Esophagus muscularis mucosa (tissue), 2 donors: ENCODE data around the gene TRIM52.

Source experiments
- POLR2A ChIP-seq: fragments of 450-650 bp; IDR thresholded peaks from one replicate; pipeline ENCODE4 v1.6.1; 2017; ENCODE audit warnings: antibody characterized with exemption, moderate library complexity, mild to moderate bottlenecking, low read depth
- POLR2AphosphoS5 ChIP-seq, 2 donors: sonication (generic); formaldehyde crosslinking; IDR thresholded peaks; one replicate each; pipeline ENCODE4 v1.6.1; 2017; ENCODE audit warnings: antibody characterized with exemption in 2 of 2

DNA sequence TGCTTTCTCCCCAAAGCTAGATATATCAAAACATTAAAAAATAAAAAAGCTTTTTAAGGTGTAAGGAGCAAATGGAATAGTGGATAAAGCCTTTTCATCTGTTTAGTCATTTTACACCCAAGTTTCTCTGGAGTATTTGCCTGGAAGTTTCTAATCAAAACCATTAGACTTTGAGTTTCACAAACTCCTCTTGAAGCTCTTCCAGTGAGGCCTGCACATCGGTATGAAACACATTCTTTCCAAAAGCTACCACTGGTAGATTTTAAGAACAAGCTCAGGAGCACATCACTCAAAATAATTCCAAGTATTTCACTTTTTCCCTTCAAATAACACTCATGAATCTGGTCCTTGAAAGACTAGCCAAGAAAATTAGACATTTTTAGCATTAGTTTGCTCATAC, 5.7 kb downstream of the TRIM52 start:
- TF ChIP-seq POLR2AphosphoS5 (IDR thresholded peaks at IDR 0.05): no peak
- TF ChIP-seq POLR2A: no peak
